ENCODE data around the gene NDC80.
"Not testable (repeated sequence)": the region's sequence is repeated elsewhere in the genome, so short reads cannot be mapped to it uniquely, and the experiment has no call there.

NDC80 gene

GRCh38 chr18:2627821-2628276 is 56.5 kb downstream of the NDC80 start:
- peak; percentile 27 for DNase-seq (ENCODE audit: low read depth)

GRCh38 chr18:2629003-2629402 is 57.6 kb downstream of the NDC80 start:
- no peak for DNase-seq (ENCODE audit: low read depth)

- DNase-seq (ENCODE audit: low read depth) = no peak
These were observed 64.2 kb downstream of the NDC80 start for GRCh38 chr18:2635586-2635985.

- no peak for DNase-seq (ENCODE audit: low read depth)
These were observed 64.8 kb downstream of the NDC80 start for GRCh38 chr18:2636126-2636631.

DNA sequence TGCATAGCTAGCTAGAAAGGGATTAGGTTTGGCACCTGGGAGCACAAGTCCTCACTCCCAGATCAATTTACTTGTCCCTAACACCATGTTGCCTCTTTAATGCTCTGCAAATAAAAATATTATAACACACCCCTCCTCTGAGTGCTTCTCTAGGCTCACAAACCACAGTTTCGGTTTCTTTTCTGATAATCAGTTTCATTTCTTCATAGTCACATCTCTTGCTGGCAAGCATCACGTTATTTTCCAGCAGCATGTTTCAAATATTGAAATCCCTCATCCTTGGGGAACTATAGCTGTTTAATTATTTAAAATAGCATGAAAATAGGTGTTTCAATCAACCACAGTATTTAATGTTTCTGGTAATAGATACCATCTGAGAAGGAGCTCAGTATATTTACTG is 70.3 kb downstream of the NDC80 start:
- DNase-seq (ENCODE audit: low read depth) = no peak

DNA sequence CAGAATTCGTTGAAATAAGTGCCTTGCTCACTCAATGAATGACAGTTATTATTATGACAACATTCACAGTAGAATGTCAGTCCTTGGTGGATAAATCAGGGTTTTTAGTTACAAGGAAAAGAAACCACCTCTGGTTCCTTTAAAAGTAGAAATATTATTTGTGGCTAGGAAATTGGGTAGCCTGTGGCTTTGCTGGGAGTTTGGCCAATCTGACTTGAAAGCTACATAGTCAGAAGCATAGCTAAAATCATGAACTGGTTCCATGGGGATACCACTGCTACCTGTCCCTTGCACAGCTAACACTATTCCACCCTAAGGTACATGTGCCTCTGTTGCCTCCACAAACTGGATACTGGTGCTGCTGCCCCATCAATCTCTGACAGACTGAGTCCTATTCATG is 71.4 kb downstream of the NDC80 start:
- no peak for DNase-seq (ENCODE audit: low read depth)

- no peak for DNase-seq (ENCODE audit: low read depth)
These were observed 73.2 kb downstream of the NDC80 start for GRCh38 chr18:2644535-2644934.

GRCh38 chr18:2651981-2652380 is 80.6 kb downstream of the NDC80 start:
- no peak for DNase-seq (ENCODE audit: low read depth)

DNA sequence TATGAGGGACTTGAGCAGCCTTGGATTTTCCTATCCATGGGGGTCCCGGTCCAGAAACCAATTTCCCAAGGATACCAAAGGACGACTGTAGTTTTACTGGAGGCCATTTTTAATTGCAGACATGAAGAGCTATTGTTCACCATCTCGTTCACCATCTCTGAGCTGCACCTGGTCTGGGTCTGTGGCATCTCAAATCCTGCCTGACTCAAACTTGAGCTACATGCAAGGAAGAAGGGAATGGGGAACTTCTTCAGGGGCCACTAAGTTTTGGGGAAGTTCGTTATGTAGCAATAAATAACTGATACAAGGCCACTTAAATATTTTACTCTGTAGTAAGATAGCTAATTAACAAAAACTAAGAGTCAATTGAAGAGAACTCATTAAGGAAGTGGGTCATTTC is 82.1 kb downstream of the NDC80 start:
- DNase-seq (ENCODE audit: low read depth) = no peak

DNA sequence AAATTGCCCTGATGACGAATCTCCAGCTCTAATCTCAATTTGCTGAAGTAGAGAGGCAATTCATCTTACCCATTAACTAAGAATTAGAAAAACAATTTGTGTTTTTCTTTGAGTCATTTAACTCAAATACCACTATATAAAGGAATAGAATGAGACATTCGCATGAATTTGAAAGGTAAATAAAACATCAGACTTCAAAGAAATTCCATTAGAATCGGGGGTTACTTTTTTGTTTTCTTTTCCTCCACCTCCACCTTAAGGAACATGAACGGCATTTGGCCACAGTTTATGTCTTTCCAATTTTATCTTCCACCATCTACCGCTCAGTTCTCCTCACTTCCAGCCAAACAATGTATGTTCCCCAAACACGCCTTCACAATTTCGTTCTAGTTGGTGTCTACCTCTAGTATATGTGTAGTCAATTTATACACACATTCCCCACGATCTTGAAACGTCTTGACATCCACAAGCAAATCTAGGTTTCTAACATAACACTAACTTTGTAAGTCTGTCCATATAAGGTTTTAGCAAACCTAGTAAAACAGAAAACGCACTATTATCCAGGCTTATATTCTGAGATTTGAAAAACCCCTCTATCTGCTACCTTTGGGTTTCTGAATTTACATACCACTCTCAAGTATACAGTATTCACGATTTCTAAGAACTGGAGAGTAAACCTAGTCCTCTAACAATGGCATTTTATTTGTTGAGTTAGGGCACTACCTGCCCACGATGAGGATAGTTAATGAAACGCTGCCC is 83.0 kb downstream of the NDC80 start:
- no peak for DNase-seq (ENCODE audit: low read depth)

- peak; percentile 76 for DNase-seq (ENCODE audit: low read depth)
These were observed 83.5 kb downstream of the NDC80 start for GRCh38 chr18:2654928-2655177.

DNA sequence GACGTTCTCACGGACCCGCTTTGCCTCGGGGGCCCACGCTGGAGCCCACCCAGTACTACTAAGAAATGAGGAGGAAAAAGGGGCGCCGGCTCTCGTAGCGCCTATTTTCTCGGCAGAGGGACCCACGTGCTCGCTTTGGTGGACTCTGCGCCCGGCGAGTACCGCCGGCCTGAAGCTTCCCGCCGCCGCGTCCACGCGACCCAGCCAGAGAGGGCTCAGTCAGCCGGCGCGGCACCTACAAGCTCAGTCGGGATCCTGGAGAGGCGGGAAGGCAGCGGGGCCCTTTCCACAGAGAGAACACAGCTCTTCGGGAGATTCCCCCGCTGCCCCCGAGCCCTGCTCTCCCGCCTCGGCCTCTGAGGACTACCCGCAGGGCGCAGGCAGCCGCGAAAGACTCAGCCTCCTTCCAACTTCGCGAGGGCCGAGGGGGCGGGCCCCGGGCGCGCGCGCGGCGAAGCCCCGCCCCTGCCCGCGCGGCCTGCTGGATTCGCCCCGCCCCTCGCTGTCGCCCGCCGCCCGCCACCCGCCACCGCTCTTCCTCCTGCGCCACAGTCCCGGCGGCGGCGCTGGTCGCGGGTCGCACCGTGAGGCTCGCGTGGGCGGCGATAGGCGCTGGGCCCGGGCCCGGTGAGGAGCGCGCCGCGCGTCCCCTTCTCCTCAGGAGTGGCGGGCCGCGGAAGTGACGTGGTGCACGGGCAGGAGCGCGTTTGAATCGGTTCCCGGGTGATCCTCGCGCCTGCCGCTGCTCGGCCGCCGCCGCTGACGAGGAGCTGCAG is 84.0 kb downstream of the NDC80 start, which contains the start of gene SMCHD1:
Gene SMCHD1, plus strand, starts transcription at position 549 of the 776 bp plus-strand sequence. CDS start 350 bp downstream, outside the sequence.
- DNase-seq (ENCODE audit: low read depth) = peak; percentile 91

- DNase-seq (ENCODE audit: low read depth) = no peak
These were observed 84.5 kb downstream of the NDC80 start for GRCh38 chr18:2655954-2656236.

DNA sequence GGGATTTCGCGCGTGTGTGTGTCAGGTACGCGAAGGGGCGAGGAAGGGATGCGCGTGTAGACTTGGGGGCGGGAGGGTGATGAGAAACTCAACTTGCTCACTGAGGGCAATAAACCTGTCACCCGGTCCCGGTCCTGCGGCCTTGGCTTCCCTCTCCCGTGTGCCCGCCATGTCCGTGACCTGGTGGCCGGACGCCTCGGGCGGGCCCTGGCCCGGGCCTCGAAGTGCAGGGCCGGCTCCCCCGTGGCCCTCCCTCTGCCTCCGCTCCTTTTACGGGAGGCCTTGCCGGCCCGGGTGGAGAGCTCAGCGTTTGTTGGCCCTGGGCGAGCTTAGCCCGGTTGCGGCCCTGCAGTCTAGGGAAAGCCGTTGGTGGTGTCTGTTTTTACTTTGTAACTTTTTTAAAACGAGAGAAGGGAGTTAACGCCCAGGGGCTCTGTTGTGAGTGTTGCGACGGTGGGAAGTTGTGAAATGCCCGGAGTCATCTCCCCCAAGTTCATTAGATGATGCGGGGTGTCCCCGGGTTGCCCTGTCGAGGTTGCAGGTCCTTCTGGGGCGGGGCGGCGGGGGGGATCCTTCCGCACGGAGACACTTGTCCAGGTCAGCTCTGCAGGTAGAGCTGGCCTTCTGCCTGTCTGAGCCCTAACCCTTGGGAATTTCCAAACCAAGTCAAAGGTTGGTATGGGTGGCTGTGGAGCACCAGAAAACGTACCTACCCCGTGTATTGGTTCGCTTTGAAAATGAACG is 85.1 kb downstream of the NDC80 start:
- no peak for DNase-seq (ENCODE audit: low read depth)

DNA sequence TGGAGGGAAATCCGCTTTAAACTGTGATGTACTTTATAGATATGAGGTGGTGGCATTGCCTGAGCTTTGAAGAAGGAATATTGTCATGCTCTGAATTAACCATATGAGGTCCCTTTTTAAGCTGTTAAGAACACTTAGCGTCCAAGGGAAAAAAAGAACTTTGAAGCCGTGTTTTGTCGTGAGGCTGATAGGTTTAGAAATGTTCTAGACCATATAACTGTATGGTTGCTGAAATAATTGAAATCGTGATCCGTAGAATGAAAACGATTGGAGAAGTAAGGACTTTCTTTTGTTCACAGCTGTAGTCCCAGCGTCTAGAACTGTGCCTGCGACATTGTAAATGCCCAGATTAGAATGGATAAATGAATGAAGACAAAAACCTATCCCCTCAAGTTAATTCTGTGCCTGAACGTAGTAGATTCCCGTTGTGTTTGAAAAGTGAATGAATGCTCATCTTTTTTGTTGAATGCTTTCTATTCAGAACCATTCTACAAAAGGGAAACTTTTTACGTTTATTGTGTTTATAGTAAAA is 85.7 kb downstream of the NDC80 start:
- DNase-seq (ENCODE audit: low read depth) = no peak

GRCh38 chr18:2657788-2658458 is 86.6 kb downstream of the NDC80 start:
- no peak for DNase-seq (ENCODE audit: low read depth)

DNA sequence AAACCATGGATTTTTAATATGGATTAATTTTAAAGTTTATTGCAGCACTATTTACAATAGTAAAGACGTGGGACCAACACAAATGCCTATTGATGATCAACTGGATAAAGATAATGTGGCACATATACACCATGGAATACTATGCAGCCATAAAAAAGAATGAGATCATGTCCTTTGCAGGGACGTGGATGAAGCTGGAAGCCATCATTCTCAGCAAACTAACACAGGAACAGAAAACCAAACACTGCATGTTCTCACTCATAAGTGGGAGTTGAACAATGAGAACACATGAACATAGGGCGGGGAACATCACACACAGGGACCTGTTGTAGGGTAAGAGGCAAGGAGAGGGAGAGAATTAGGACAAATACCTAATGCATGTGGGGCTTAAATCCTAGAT is 89.5 kb downstream of the NDC80 start:
- not testable (repeated sequence) for DNase-seq (ENCODE audit: low read depth)

DNA sequence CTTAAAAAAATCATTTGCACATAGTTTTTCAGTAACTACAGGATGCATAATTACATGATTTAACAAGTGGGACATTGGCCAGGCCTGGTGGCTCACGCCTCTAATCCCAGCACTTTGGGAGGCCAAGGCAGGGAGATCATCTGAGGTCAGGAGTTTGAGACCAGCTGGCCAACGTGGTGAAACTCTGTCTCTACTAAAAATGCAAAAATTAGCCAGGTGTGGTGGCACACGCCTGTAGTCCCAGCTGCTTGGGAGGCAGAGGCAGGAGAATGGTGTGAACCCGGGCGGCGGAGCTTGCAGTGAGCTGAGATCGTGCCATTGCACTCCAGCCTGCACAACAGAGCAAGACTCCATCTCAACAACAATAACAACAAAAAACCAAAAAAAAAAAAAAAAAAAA is 90.9 kb downstream of the NDC80 start:
- not testable (repeated sequence) for DNase-seq (ENCODE audit: low read depth)

- DNase-seq (ENCODE audit: low read depth) = no peak
These were observed 91.6 kb downstream of the NDC80 start for GRCh38 chr18:2662990-2663389.
